Measurements from ENCODE around the gene CHST11. TPM values are rescaled to one million over a fixed set of nuclear protein-coding genes. Genes with fewer than 3 reads are reported as not detected.

The CHST11 gene
- total and polyA plus RNA-seq, 9 of the 15 experiments (the other 6 are each of a cell fraction or from before 2014, with no cell fraction given): 2.3 to 38.7 (median 15.0) TPM

- TF ChIP-seq FOXK2 (conservative IDR thresholded peaks at IDR 0.05 in 1 of 2, IDR thresholded peaks at IDR 0.05 in 1 of 2; ENCODE audit: low read depth in 2 of 2) (0 out of 4 replicates have a peak, but pooled peaks have one; percentile 23 to 48), SP2 (IDR thresholded peaks at IDR 0.05; ENCODE audit: extremely low read depth, low read depth, low read length, poor library complexity, severe bottlenecking) (no peak), ARHGAP35 (IDR thresholded peaks at IDR 0.05; ENCODE audit: partially characterized antibody) (peak; percentile 86), GATAD2A (IDR thresholded peaks at IDR 0.05) (0 out of 2 replicates have a peak, but pooled peaks have one; percentile 13), YBX1 (IDR thresholded peaks at IDR 0.05) (peak; percentile 87; the same call in 1 of the 2 replicates), SMARCA4 (IDR thresholded peaks at IDR 0.05) (peak; percentile 33; the same call in 1 of the 2 replicates), UBTF (IDR thresholded peaks at IDR 0.05; ENCODE audit: borderline replicate concordance in 1 of 2, low read depth in 2 of 2, low read length in 2 of 2) (0 out of 4 replicates have a peak, but pooled peaks of 1 of the 2 experiments have one; percentile 26), NR2C1 (IDR thresholded peaks at IDR 0.05) (peak; percentile 34; the same call in 1 of the 2 replicates), NR2C1 (tag; IDR thresholded peaks at IDR 0.05) (peak; percentile 46; the same call in 1 of the 2 replicates), SMAD4 (CRISPR knock-in tag; conservative IDR thresholded peaks at IDR 0.05) (no peak), HBP1 (CRISPR knock-in tag; IDR thresholded peaks at IDR 0.05) (peak; percentile 94), RUNX1 (IDR thresholded peaks at IDR 0.05; ENCODE audit: low read depth) (no peak), SPI1 (IDR thresholded peaks at IDR 0.05; ENCODE audit: borderline replicate concordance, low read depth, low read length) (no peak), HDGF (IDR thresholded peaks at IDR 0.05) (peak; percentile 98), PHB2 (IDR thresholded peaks at IDR 0.05; ENCODE audit: low read depth) (peak; percentile 72; the same call in 1 of the 2 replicates), ZC3H11A (IDR thresholded peaks at IDR 0.05; ENCODE audit: low read depth, low read length) (no peak), NBN (IDR thresholded peaks at IDR 0.05; ENCODE audit: low read depth) (peak; percentile 56; the same call in 1 of the 2 replicates), SAP30 (IDR thresholded peaks at IDR 0.05; ENCODE audit: borderline replicate concordance, insufficient read depth, low read depth, low read length, poor library complexity, severe bottlenecking) (no peak), NCOA4 (IDR thresholded peaks at IDR 0.05; ENCODE audit: partially characterized antibody) (peak; percentile 64), NFRKB (IDR thresholded peaks at IDR 0.05; ENCODE audit: low read depth) (peak; percentile 48; the same call in 1 of the 2 replicates), MTA2 (IDR thresholded peaks at IDR 0.05; ENCODE audit: low read depth) (peak; percentile 66), DPF2 (IDR thresholded peaks at IDR 0.05) (peak; percentile 59; the same call in 1 of the 2 replicates), ZNF212 (CRISPR knock-in tag; IDR thresholded peaks at IDR 0.05) (no peak), MCM7 (IDR thresholded peaks at IDR 0.05) (peak in 1 of 2 experiments; percentile 83; a peak in 2 of 4 replicates)
- TF ChIP-seq, protein P1, sequence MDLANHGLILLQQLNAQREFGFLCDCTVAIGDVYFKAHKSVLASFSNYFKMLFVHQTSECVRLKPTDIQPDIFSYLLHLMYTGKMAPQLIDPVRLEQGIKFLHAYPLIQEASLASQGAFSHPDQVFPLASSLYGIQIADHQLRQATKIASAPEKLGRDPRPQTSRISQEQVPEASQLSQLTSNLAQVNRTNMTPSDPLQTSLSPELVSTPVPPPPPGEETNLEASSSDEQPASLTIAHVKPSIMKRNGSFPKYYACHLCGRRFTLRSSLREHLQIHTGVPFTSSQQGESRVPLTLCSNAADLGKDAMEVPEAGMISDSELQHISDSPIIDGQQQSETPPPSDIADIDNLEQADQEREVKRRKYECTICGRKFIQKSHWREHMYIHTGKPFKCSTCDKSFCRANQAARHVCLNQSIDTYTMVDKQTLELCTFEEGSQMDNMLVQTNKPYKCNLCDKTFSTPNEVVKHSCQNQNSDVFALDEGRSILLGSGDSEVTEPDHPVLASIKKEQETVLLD (IDR thresholded peaks at IDR 0.05): peak; percentile 80
Observed at GRCh38 chr12:104600790-104601739, 144.3 kb downstream of the CHST11 start (continued).
